Stimulated activated CD4-positive, alpha-beta T cell treated with anti-CD3 and anti-CD28 coated beads, Interleukin-12 subunit alpha, Interleukin-12 subunit beta, amount 100 ng/mL, for 4 hours (primary cell): ENCODE measurements around the gene BMPER.

Experiments
- DNase-seq: peaks from one replicate; pipeline ENCODE4 v3.0.0-alpha.2; 2020

BMPER gene

DNA sequence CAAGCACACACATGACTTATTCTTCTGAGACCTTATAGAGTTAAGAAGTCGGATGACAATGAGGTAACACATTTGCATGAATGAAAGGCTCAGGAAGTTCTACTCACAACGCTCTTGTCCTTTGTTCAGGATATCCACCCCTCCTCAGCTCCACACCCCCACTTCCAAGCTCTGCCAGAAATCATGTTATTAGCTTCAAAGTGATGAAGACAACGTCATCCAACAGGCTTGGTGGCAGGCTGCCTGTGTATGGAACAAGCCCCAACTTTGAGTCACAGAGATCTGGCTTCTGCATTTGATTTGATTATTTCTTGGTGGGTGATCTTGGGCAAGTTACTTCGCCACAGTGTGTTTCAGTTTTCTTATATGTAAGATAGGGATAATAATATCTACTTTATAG, 12.4 kb upstream of the BMPER start:
- DNase-seq: no peak

- no peak for DNase-seq
Measured at GRCh38 chr7:33893377-33893776, 12.0 kb upstream of the BMPER start.

DNA sequence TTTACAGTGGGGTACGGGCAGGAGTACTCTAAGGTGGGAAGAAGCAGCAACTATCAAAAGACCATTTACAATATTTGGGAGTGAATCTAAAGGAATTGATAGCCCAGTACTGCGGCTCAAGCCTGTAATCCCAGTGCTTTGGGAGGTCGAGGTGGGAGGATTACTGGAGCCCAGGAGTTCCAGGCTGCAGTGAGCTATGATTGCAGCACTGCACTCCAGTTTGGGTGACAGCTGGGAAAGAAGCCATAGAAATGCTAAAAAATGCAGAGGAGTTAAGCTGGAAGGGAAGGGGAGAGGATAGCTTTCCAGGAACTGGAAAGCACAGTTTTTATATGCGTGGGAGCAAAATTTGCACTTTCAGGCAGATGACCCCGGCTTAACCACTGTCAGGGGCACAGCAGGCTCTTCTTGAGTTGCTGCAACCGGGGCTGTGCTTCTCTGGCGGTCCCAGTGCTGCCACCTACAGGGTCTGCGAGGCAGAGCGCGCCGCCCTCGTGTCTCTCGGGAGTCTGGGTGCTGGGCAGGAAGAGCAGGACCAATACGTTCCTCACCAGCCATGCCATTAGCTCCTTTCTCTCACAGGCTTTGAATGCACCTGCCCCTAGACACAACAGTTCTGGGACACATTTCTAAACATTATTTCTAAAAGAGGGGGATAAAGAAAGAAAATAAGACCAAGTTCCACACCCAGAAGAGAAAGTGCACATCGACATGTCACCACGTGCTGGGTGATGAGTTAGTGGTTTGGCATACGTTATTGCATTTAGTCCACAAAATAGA, 10.1 kb upstream of the BMPER start:
- DNase-seq: peak; percentile 68

- DNase-seq: no peak
Measured at GRCh38 chr7:33900501-33900900, 4.8 kb upstream of the BMPER start.

- DNase-seq: no peak
Measured at GRCh38 chr7:33901199-33901598, 4.1 kb upstream of the BMPER start.

DNA sequence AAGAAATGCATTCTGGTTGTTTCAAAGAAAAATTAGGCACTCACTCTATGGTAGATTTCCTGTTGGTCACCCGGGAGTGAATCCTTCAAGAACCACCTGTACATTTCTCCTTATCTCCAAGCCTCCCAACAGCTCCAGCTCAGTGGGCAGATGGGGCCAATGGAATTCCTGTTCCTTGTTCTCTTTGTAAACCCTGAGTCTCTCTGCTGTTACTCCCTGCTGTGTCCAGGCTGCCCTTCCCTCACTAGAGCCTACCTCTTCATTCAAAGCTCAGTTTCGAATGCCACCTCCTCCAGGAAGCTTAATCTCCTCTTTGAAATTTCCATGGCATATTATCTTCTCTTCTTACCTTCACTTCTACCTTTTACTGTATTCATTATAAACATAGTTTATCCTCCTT, 3.5 kb upstream of the BMPER start:
- DNase-seq: no peak

DNA sequence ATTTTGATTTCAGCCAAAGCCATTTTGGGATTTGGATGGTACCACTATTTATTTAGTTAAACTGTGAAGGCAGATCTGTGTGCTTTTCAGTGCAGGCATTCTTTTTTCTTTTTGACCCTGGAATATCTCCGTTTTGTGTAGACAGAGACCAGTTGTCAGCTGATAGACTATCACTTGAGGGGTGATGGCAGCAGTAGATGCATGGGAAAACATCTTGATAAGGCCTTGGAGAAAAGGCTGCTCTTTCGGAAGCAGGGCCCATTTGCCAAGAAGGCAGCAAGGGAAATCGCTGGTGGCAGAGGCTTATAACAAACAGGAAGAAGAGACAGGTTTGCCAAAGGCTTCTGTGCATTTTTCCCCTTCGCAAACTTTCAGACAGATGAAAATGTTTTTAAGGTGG, 2.6 kb upstream of the BMPER start:
- DNase-seq: no peak

- DNase-seq: peak; percentile 8
Measured at GRCh38 chr7:33903791-33904680, 1.3 kb upstream of the BMPER start.

- DNase-seq: peak; percentile 5
Measured at GRCh38 chr7:33904681-33905388, 504 bp upstream of the BMPER start.

- DNase-seq: no peak
Measured at GRCh38 chr7:33906697-33907096, 1.4 kb downstream of the BMPER start.

DNA sequence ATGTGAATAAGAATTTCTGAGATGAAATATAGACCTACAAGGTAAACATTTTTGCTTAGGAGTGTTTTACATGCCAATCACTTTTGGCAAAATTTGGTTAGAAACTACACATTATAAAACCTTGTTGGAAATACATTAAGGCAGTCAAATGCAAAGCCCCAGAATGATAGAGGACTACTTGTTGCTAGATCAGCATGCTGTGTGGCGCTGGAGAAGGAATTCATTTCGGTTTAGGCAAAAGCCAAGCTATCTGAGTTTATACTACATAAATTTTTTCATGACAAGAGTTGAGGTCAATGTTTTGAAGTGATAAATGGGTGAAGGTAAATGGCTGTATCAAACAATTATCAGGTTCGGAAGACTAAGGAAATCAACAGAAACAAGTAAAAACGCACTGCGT, 2.3 kb downstream of the BMPER start:
- no peak for DNase-seq

DNA sequence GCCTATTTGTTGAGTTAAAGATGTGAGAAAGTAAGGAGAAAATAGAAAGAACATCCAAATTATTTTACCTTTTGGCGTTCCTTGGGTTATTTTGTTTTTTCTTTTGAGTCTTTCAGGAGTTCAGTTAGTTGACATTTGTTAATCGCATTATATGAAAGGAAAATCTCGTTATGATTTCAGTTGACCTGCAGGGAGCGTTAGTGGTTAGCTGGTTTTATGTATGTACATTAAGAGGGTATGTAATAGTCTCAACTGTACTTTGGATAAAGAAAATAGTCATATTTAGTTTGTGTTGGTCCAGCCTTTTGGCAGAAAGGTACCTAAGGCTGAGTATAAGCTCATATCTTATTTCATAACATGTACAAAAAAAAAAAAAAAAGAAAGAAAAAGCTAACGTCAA, 4.0 kb downstream of the BMPER start:
- DNase-seq: no peak

DNA sequence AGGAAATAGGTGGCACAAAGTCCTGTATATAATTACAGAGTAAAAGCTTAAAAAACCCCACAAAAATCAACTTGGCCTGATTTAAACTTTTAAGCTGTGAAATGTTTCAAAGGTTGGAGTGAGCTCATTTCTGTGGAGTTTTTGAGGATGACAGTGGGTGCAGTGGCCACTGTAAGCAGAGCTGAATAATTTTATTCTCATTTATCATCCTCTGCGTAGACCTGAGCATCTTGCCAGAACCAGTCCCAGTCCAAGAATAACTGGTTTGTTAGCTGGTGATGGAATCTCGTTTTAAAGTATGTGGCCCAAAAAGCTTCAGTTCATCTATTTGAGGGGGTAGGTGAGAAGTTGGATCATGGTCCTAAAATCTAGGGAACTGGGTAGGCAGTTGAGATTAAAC, 4.4 kb downstream of the BMPER start:
- DNase-seq: no peak

DNA sequence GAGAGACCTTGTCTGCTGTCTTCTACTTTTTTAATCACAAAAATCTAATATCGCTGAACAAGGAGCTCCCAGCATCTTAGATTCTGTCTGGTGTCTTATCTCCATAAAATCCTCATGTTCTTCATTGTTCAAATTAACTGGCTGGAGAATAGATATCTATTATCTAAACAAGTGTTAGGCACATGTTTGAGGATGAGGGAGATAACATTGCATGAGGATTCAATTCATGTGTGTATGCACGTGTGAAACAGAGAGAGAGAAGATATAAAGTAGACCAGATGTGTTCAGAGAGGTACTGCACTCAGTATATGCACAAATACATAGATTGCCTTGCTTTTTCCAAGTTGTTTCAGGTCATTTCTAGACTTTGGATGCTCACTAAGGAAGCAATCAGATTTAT, 5.4 kb downstream of the BMPER start:
- DNase-seq: no peak

GRCh38 chr7:33916357-33917081, 11.2 kb downstream of the BMPER start:
- DNase-seq: no peak

DNA sequence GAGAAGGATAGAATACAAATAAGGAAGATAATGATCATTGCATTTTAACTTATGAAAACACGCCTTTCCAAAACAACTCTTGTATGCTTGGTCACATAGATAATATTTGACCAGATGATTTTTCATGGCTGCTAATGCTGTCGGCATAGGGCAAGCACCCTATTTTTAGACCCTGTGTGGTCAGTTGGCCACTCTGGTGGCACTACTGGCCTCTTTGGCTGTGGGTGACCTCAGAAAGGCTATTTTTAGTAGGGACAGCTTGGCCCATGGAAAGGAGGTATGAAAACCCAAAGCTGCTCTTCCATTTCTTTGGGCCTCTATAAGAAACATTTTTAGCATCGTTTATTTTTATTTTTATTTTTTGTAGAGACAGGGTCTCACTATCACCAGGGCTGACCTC, 12.3 kb downstream of the BMPER start:
- DNase-seq: no peak

DNA sequence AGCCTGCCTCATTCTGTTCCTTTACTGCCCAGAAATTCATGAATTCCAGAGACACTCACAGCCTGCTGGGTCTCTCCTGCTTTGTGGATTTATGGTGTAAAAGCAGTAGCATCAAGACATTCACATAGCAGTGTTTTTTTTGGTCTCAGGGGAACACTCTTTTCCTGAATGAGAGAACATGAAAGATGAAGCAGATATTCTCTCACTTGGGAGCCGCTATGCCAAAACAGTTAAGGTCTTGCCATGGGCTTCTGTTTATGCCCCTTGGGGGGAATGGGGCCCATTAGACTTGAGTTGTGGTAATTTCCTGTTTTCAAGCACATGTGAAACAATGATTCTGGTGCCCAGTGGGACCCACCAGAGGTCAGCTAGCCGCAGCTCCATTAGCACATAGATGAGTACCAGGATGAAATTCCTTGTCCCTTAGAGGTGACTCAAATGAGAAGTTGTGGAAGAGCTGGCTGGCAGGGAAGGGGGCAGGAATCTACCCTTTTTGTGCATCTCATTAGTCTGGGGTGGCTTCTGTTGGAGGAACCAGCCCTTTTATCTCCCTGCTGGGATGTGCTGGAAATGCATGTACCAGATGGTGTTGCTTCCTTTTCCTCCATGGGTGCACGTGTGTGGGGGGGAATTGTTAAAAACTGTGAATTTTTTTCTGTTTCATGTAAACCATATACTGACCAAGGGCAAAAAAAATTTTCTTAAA, 13.3 kb downstream of the BMPER start:
- no peak for DNase-seq

DNA sequence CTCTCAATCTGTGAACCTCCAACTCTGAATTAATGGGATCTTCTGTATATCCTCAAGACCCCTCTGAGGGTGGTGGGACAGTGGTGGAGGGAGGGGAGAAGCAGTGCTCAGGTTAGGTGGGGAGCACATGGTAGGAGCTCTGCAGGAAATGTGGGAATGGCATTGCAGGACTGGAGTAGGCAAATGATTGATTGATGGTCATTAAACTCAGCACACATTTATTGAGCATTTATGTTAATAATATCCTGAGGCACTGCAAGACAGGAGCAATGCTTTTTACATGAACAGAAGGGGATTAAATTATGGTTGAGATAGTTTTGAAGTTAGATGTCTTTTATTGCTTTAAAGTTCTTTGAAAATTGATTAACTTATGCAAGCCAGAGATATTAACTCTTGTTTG, 14.1 kb downstream of the BMPER start:
- no peak for DNase-seq

- DNase-seq: no peak
Measured at GRCh38 chr7:33921216-33921938, 16.0 kb downstream of the BMPER start.

DNA sequence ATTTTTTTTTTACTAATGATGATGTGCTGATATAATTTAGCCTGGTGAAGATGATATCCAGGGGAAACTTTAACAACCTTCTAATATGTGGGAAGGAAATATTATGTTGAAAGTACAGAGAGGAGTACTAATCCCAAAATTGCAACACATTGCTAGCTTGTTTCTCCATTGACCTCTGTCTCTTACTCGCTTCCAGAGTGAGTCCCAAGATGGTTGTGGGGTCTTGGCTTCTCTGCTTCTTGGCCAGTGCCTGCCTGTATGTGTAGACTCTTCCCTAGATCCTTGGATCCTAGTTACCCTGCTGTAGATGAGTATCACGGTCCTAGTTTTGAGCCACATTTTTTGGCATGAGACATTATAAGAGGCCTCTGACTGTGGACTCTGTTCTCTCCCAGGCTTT, 17.5 kb downstream of the BMPER start:
- no peak for DNase-seq

DNA sequence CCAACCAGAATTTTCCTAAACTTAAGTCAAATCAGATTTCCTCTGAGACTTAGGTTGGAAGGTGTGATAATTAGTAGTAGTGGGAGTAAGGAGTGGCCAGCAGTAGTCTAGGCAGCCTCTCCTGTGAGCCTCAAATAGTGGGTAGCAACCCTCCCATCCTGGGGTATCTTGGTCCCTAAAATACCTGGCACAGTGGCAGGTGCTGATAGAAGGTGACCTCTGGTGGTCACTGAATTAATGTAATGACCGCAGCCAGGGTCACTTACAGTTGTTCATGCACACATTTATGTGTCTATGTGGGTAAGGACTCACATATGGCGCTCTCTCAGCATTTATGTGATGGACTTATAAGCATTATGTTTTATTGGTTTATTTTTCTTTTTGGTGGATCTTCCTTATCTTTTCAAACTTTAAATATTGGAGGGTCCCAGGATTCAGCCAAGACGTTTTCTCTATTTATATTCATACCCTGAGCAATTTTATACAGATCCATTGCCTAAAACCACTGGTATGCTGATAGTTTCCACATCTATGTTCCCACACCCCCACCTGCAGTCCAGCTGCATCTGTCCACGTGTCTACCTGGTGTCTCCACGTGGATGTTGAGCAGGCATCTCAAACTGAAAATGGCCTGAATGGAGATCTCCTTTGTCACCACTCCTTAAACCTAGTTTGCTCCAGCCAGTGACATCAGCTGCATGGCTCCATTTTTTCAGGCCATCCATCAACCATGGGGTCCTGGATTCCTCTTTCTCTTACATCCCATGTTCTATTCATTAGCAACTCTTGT, 18.3 kb downstream of the BMPER start:
- DNase-seq: no peak
